H1 (cell line): Measurements from ENCODE around the gene TGFB1. TPM values are rescaled to one million over a fixed set of nuclear protein-coding genes. Genes with fewer than 3 reads are reported as not detected.

Experiments
- CTCF ChIA-PET: fragments of 300-600 bp; sonication (Branson Sonifier 250); formaldehyde crosslinking; loops from one replicate; lab custom pipeline; 2021; ENCODE audit not compliant: partially characterized antibody; lab: Charles Lee
- POLR2A ChIA-PET: fragments of 300-600 bp; sonication (Branson Sonifier 250); formaldehyde crosslinking; loops from one replicate; lab custom pipeline; 2021; ENCODE audit warnings: inconsistent platforms; ENCODE audit not compliant: partially characterized antibody; lab: Charles Lee
- DNase-seq, 2 experiments: peaks; one replicate each; pipeline versions ENCODE4 v3.0.0 to v3.0.0-alpha.2; 2010 to 2022; ENCODE audit warnings: low spot score in 2 of 2, low read depth in 1 of 2, mixed read lengths in 1 of 2
- FAIRE-seq: peaks from 2 replicates; lab custom pipeline; 2011; peaks lifted over from hg19 to GRCh38; lab: Jason Lieb, UNC
- H2AFZ ChIP-seq: 2 replicates; pipeline ENCODE4 v1.8.1; 2012; ENCODE audit warnings: low read length, inconsistent platforms
- H2AK5ac ChIP-seq: 2 replicates; pipeline ENCODE4 v1.6.1; 2013; ENCODE audit warnings: low read depth, low read length
- H2BK120ac ChIP-seq: replicated peaks from 2 replicates; pipeline ENCODE3; 2013; ENCODE audit warnings: low read depth, low read length, inconsistent platforms
- H2BK12ac ChIP-seq: 2 replicates; pipeline ENCODE4 v1.6.1; 2013; ENCODE audit warnings: low read depth, low read length
- H2BK15ac ChIP-seq: 2 replicates; pipeline ENCODE4 v1.6.1; 2013; ENCODE audit warnings: low read length
- H2BK20ac ChIP-seq: 2 replicates; pipeline ENCODE4 v1.6.1; 2013; ENCODE audit warnings: low read length
- H2BK5ac ChIP-seq: 2 replicates; pipeline ENCODE4 v1.6.1; 2013; ENCODE audit warnings: low read depth, low read length
- H3K14ac ChIP-seq: 2 replicates; pipeline ENCODE4 v1.6.1; 2013; ENCODE audit warnings: inconsistent platforms; ENCODE audit not compliant: insufficient read length
- H3K18ac ChIP-seq: 2 replicates; pipeline ENCODE4 v1.6.1; 2013; ENCODE audit warnings: low read length; ENCODE audit errors: extremely low read depth
- H3K23ac ChIP-seq: 2 replicates; pipeline ENCODE4 v1.6.1; 2013; ENCODE audit warnings: inconsistent platforms; ENCODE audit not compliant: insufficient read length
- H3K23me2 ChIP-seq: 2 replicates; pipeline ENCODE4 v1.6.1; 2013; ENCODE audit warnings: low read depth, low read length
- H3K27ac ChIP-seq: 2 replicates; pipeline ENCODE4 v1.6.1; 2011; ENCODE audit warnings: low read depth, low read length, inconsistent platforms
- H3K27me3 ChIP-seq, 4 experiments: replicated peaks in 1 of 4; 1 replicate in 1 of 4; 2 replicates in 3 of 4; pipeline versions ENCODE4 v1.6.1 to v1.8.1; 2011 to 2013; ENCODE audit warnings: low read length in 3 of 4, mild to moderate bottlenecking in 3 of 4, inconsistent platforms in 2 of 4, mixed read lengths in 2 of 4, moderate library complexity in 1 of 4; ENCODE audit not compliant: control insufficient read depth in 3 of 4, insufficient read depth in 3 of 4; ENCODE audit errors: extremely low read depth in 1 of 4
- H3K36me3 ChIP-seq, 4 experiments: 2 replicates each; pipeline versions ENCODE4 v1.6.1 to v1.8.1; 2011 to 2013; ENCODE audit warnings: mild to moderate bottlenecking in 4 of 4, low read length in 3 of 4, moderate library complexity in 2 of 4, control low read depth in 1 of 4, inconsistent platforms in 1 of 4; ENCODE audit not compliant: insufficient read depth in 4 of 4, control insufficient read depth in 2 of 4
- H3K4ac ChIP-seq: replicated peaks from 2 replicates; pipeline ENCODE3; 2013; ENCODE audit warnings: low read length, low read depth, mixed read lengths, inconsistent platforms; ENCODE audit not compliant: insufficient read length
- H3K4me1 ChIP-seq, 4 experiments: replicated peaks in 1 of 4; 1 replicate in 1 of 4; 2 replicates in 3 of 4; pipeline versions ENCODE4 v1.6.1 to v1.8.1; 2011 to 2013; ENCODE audit warnings: low read length in 3 of 4, inconsistent platforms in 2 of 4, mixed read lengths in 1 of 4; ENCODE audit not compliant: insufficient read depth in 4 of 4, control insufficient read depth in 3 of 4
- H3K4me2 ChIP-seq, 2 experiments: 2 replicates each; pipeline versions ENCODE4 v1.6.1 to v1.8.1; 2011 to 2013; ENCODE audit warnings: low read depth in 2 of 2, low read length in 2 of 2, control low read depth in 1 of 2, inconsistent platforms in 1 of 2, mild to moderate bottlenecking in 1 of 2; ENCODE audit not compliant: insufficient read depth in 1 of 2
- H3K4me3 ChIP-seq, 4 experiments: fragments of 200-600, 300-600 bp in 1 of 4; sonication (generic), shearing (Covaris generic), sonication (Bioruptor Twin) in 1 of 4; 2 replicates each; pipeline versions ENCODE4 v1.5.1 to v1.8.1; 2011 to 2016; ENCODE audit warnings: low read length in 4 of 4, low read depth in 3 of 4, control low read depth in 2 of 4, inconsistent platforms in 2 of 4, mild to moderate bottlenecking in 2 of 4, mixed read lengths in 1 of 4, moderate library complexity in 1 of 4; ENCODE audit not compliant: insufficient read depth in 2 of 4; ENCODE audit errors: extremely low read depth in 1 of 4
- H3K56ac ChIP-seq: replicated peaks from 2 replicates; pipeline ENCODE3; 2013; ENCODE audit warnings: low read depth, mild to moderate bottlenecking, mixed read lengths, low read length, inconsistent platforms; ENCODE audit not compliant: insufficient read length
- H3K79me1 ChIP-seq: 2 replicates; pipeline ENCODE4 v1.6.1; 2013; ENCODE audit warnings: low read depth, low read length, control low read depth
- H3K79me2 ChIP-seq, 2 experiments: 2 replicates each; pipeline versions ENCODE4 v1.6.1 to v1.8.1; 2012 to 2013; ENCODE audit warnings: low read length in 2 of 2, mild to moderate bottlenecking in 2 of 2, inconsistent platforms in 1 of 2; ENCODE audit not compliant: insufficient read depth in 2 of 2, control insufficient read depth in 1 of 2
- H3K9ac ChIP-seq, 4 experiments: replicated peaks in 1 of 4; 1 replicate in 1 of 4; 2 replicates in 3 of 4; pipeline versions ENCODE4 v1.6.1 to v1.8.1; 2011 to 2013; ENCODE audit warnings: low read depth in 3 of 4, low read length in 3 of 4, control low read depth in 2 of 4, mild to moderate bottlenecking in 2 of 4, moderate library complexity in 2 of 4, inconsistent platforms in 1 of 4; ENCODE audit errors: extremely low read depth in 1 of 4
- H3K9me3 ChIP-seq, 2 experiments: 2 replicates each; pipeline versions ENCODE4 v1.6.1 to v1.8.1; 2012 to 2013; ENCODE audit warnings: mild to moderate bottlenecking in 2 of 2, moderate library complexity in 2 of 2, control low read depth in 1 of 2, inconsistent platforms in 1 of 2, low read depth in 1 of 2, low read length in 1 of 2, mixed read lengths in 1 of 2; ENCODE audit not compliant: insufficient read depth in 2 of 2
- H4K20me1 ChIP-seq, 2 experiments: replicated peaks in 1 of 2; 2 replicates each; pipeline versions ENCODE3 to v1.8.1; 2011 to 2013; ENCODE audit warnings: inconsistent platforms in 2 of 2, low read length in 2 of 2, mild to moderate bottlenecking in 1 of 2; ENCODE audit not compliant: insufficient read depth in 2 of 2, control insufficient read depth in 1 of 2
- H4K5ac ChIP-seq: 2 replicates; pipeline ENCODE4 v1.6.1; 2013; ENCODE audit warnings: low read length, low read depth, mixed read lengths, inconsistent platforms; ENCODE audit not compliant: insufficient read length
- H4K8ac ChIP-seq: 2 replicates; pipeline ENCODE4 v1.8.0; 2013; ENCODE audit warnings: mild to moderate bottlenecking, moderate library complexity, low read length, inconsistent platforms; ENCODE audit not compliant: insufficient read depth; ENCODE audit errors: extremely low read depth
- H4K91ac ChIP-seq: replicated peaks from 2 replicates; pipeline ENCODE3; 2013; ENCODE audit warnings: low read length, mixed read lengths, inconsistent platforms; ENCODE audit not compliant: insufficient read length
- BACH1 ChIP-seq: IDR thresholded peaks from 2 replicates; pipeline ENCODE4 v1.6.1; 2012; ENCODE audit warnings: low read length, improper control_type of control experiment
- BCL11A ChIP-seq, 2 experiments: IDR thresholded peaks; one replicate each; pipeline ENCODE4 v1.6.1; 2011; ENCODE audit warnings: low read depth in 2 of 2, low read length in 2 of 2, mild to moderate bottlenecking in 2 of 2
- EGR1 ChIP-seq: IDR thresholded peaks from 2 replicates; pipeline ENCODE4 v1.6.1; 2011; ENCODE audit warnings: low read depth, low read length, borderline replicate concordance
- EZH2 ChIP-seq: fragments of 200-600 bp; sonication (generic); IDR thresholded peaks from 2 replicates; pipeline ENCODE4 v1.7.1; 2012; ENCODE audit warnings: low read depth, mild to moderate bottlenecking, moderate library complexity, low read length, inconsistent platforms; ENCODE audit not compliant: severe bottlenecking
- GTF2F1 ChIP-seq: IDR thresholded peaks from 2 replicates; pipeline ENCODE4 v1.6.1; 2012; ENCODE audit warnings: low read depth, low read length, improper control_type of control experiment, borderline replicate concordance
- JUND ChIP-seq: IDR thresholded peaks from 2 replicates; pipeline ENCODE4 v1.6.1; 2011; ENCODE audit warnings: mild to moderate bottlenecking, improper control_type of control experiment, low read length
- KDM5A ChIP-seq: fragments of 200-600 bp; IDR thresholded peaks from 2 replicates; pipeline ENCODE4 v1.7.1; 2012; ENCODE audit warnings: mild to moderate bottlenecking, low read length, inconsistent platforms, mixed read lengths
- MAFK ChIP-seq: IDR thresholded peaks from 2 replicates; pipeline ENCODE4 v1.6.1; 2012; ENCODE audit warnings: low read depth, mild to moderate bottlenecking, improper control_type of control experiment, low read length
- RAD21 ChIP-seq, 2 experiments: IDR thresholded peaks in 1 of 2; conservative IDR thresholded peaks in 1 of 2; 2 replicates each; pipeline ENCODE4 v1.6.1; 2011; ENCODE audit warnings: low read depth in 2 of 2, low read length in 2 of 2, improper control_type of control experiment in 1 of 2, inconsistent platforms in 1 of 2, mild to moderate bottlenecking in 1 of 2, moderate library complexity in 1 of 2
- SRF ChIP-seq: IDR thresholded peaks from 2 replicates; pipeline ENCODE4 v1.6.1; 2011; ENCODE audit warnings: mild to moderate bottlenecking, low read depth, low read length, moderate library complexity
- TCF12 ChIP-seq: IDR thresholded peaks from 2 replicates; pipeline ENCODE4 v1.6.1; 2011; ENCODE audit warnings: low read depth, mild to moderate bottlenecking, low read length
- TEAD4 ChIP-seq: IDR thresholded peaks from 2 replicates; pipeline ENCODE4 v1.6.1; 2012; ENCODE audit warnings: low read depth, low read length, inconsistent platforms, mixed read lengths
- WGBS, 2 experiments: shearing (Covaris generic) in 1 of 2; methylation state at CpG; one replicate each; pipeline versions ENCODE4 v1.1.6 to v1.1.7; 2013 to 2015; ENCODE audit warnings: low lambda C conversion rate in 2 of 2, mixed read lengths in 2 of 2, inconsistent platforms in 1 of 2, low coverage in 1 of 2, missing lambda C conversion rate in 1 of 2; ENCODE audit not compliant: insufficient replicate concordance in 2 of 2, insufficient coverage in 1 of 2, insufficient read length in 1 of 2; ENCODE audit errors: extremely low coverage in 1 of 2, missing lambda C conversion rate in 1 of 2; 5-methylcytosine and 5-hydroxymethylcytosine counted together
- polyA plus RNA-seq, 7 experiments: library from polyadenylated mRNA; depleted of rRNA in 3 of 7; stranded (reverse) in 5 of 7; unstranded in 2 of 7; fragments of >200 nt in 5 of 7; fragments of 200-250 nt in 2 of 7; gene quantifications; 1 replicate in 5 of 7; 2 replicates in 1 of 7; 4 replicates in 1 of 7; pipeline versions ENCODE4 v1.2.1 to v1.2.3, GENCODE V29; 2011 to 2013; ENCODE audit warnings: missing spikeins in 2 of 7, mixed read lengths in 2 of 7
- total RNA-seq: library from RNA; stranded (reverse); fragmentation: NEBNext Ultra II Directional; extraction: Animal tissue kit (Norgen Biotek cat#: 25700); gene quantifications from 2 replicates; pipeline ENCODE4 v1.2.1, GENCODE V29; 2021

Gene TGFB1
- total and polyA plus RNA-seq, 2 of the 8 experiments (the other 6 are each of a cell fraction or from before 2014, with no cell fraction given) = 1.7 to 10.6 TPM

DNA sequence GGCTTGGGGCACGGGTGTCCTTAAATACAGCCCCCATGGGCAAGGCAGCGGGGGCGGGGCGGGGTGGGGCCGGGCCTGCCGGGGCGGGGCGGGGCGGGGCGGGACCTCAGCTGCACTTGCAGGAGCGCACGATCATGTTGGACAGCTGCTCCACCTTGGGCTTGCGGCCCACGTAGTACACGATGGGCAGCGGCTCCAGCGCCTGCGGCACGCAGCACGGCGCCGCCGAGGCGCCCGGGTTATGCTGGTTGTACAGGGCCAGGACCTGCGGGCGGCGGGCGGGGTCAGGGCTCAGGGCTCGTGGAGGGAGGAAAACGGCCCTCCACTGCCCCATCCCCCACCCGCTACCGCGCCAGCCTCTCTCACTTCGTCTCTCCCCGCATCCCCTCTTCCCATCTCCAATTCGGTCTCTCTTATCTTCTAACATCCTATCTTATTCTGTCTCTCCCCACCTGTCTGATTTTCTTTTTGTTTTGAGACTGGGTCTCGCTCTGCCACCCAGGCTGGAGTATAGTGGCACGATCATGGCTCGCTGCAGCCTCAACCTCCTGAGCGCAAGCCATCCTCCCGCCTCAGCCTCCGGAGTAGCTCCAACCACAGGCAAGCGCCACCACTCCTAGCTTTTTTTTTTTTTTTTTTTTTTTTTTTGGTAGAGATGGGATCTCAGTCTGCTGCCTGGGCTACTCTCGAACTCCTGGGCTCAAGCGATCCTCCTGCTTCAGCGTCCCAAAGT lies 22.6 kb downstream of the TGFB1 start:
- Histone ChIP-seq H3K27me3 (peaks cover 0 to 7% (median 0%) of the 10 kb centered on the region in 4 experiments; a peak in 3 of 7 replicates), H3K18ac (peak overlapping the region; percentile 32; the same call in 1 of the 2 replicates), H2AK5ac (no peak overlapping the region), H3K4me3 (peak overlapping the region; percentile 21 to 57 (median 30)), H3K14ac (no peak overlapping the region), H3K36me3 (no peaks in the 10 kb centered on the region), H3K23ac (no peak overlapping the region), H3K79me1 (no peaks in the 10 kb centered on the region), H3K23me2 (peaks cover 6% of the 10 kb centered on the region), H3K9me3 (no peaks in the 10 kb centered on the region), H3K4me2 (peak overlapping the region; percentile 67 to 72), H4K5ac (no peak overlapping the region), H3K9ac (no peak overlapping the region), H3K4me1 (peaks cover 7 to 13% (median 11%) of the 10 kb centered on the region in 4 experiments), H2BK12ac (no peak overlapping the region), H3K4ac (no peak overlapping the region), H4K20me1 (peaks cover 0 to 2% of the 10 kb centered on the region in 2 experiments), H2BK5ac (no peak overlapping the region), H4K8ac (0 out of 2 replicates have a peak overlapping the region, but pooled peaks have one; percentile 57), H3K27ac (no peak overlapping the region), H2BK20ac (peak overlapping the region; percentile 61; the same call in 1 of the 2 replicates), H3K56ac (no peak overlapping the region), H2BK15ac (no peak overlapping the region; the same call in 1 of the 2 replicates), H4K91ac (no peak overlapping the region), H3K79me2 (no peaks in the 10 kb centered on the region), H2BK120ac (no peak overlapping the region), H2AFZ (no peak overlapping the region)
- CTCF ChIA-PET = interaction anchor here (0.6 to 2.0 kb wide), 4 partner anchors 9 to 181 kb away, joined by 3 to 7 read pairs (median 4); partner anchors contain the start of gene TGFB1
- FAIRE-seq (no peak), DNase-seq (no peak)
- WGBS, 2 experiments = 23% methylated on average over 26 of the region's 47 CpGs; no CpG with 5 or more reads in 1 of the 2 experiments
- POLR2A ChIA-PET = no interaction called here
- TF ChIP-seq SRF (no peak), BACH1 (no peak), EZH2 (no peak), KDM5A (no peak), JUND (no peak), GTF2F1 (no peak), MAFK (no peak), BCL11A (IDR thresholded peaks at IDR 0.05; ENCODE audit: low read depth in 2 of 2, low read length in 2 of 2) (no peak), TCF12 (no peak), EGR1 (no peak), RAD21 (IDR thresholded peaks at IDR 0.05 in 1 of 2, conservative IDR thresholded peaks at IDR 0.05 in 1 of 2; ENCODE audit: low read depth in 2 of 2, low read length in 2 of 2) (no peak), TEAD4 (no peak)
